Breast epithelium (tissue), 4 donors: Measurements from ENCODE around the gene RIMBP2. TPM values are rescaled to one million over a fixed set of nuclear protein-coding genes. Genes with fewer than 3 reads are reported as not detected.
"Not testable (repeated sequence)": the region's sequence is repeated elsewhere in the genome, so short reads cannot be mapped to it uniquely, and the experiment has no call there.

ENCODE experiments used
- DNase-seq, 2 donors: peaks; one replicate each; pipeline ENCODE4 v3.0.0-alpha.2; 2019; ENCODE audit warnings: low spot score in 2 of 2
- H3K27ac ChIP-seq, 2 donors: fragments of 200-600 bp; sonication (generic) in 1 of 2; one replicate each; pipeline ENCODE4 v1.5.1; 2016 to 2019; ENCODE audit warnings: mild to moderate bottlenecking in 1 of 2
- H3K27me3 ChIP-seq, 2 donors: fragments of 200-600 bp; sonication (generic) in 1 of 2; one replicate each; pipeline versions ENCODE4 v1.5.1 to v1.6.0; 2017 to 2019; ENCODE audit warnings: control low read depth in 1 of 2, mild to moderate bottlenecking in 1 of 2
- H3K36me3 ChIP-seq: fragments of 200-600 bp; one replicate; pipeline ENCODE4 v1.5.1; 2019
- H3K4me1 ChIP-seq, 2 donors: fragments of 200-600 bp; sonication (generic); one replicate each; pipeline ENCODE4 v1.5.1; 2016 to 2019; ENCODE audit warnings: control low read depth in 1 of 2
- H3K4me3 ChIP-seq, 3 donors: fragments of 200-600 bp; sonication (generic); 1 replicate in 2 of 3; 2 replicates in 1 of 3; pipeline ENCODE4 v1.5.1; 2016 to 2019; ENCODE audit warnings: mild to moderate bottlenecking in 3 of 3, moderate library complexity in 2 of 3
- H3K9me3 ChIP-seq, 2 donors: fragments of 200-600 bp; sonication (generic) in 1 of 2; one replicate each; pipeline ENCODE4 v1.5.1; 2016 to 2019; ENCODE audit warnings: control low read depth in 1 of 2
- CTCF ChIP-seq, 3 donors: fragments of 450-650 bp; IDR thresholded peaks; one replicate each; pipeline ENCODE4 v1.5.1; 2016 to 2017; ENCODE audit warnings: antibody characterized with exemption in 3 of 3, mild to moderate bottlenecking in 3 of 3, moderate library complexity in 3 of 3
- POLR2A ChIP-seq: fragments of 450-650 bp; IDR thresholded peaks from one replicate; pipeline ENCODE4 v1.6.1; 2016; ENCODE audit warnings: antibody characterized with exemption, mild to moderate bottlenecking, moderate library complexity
- POLR2AphosphoS5 ChIP-seq, 3 donors: sonication (generic); formaldehyde crosslinking; IDR thresholded peaks; one replicate each; pipeline ENCODE4 v1.6.1; 2017; ENCODE audit warnings: antibody characterized with exemption in 3 of 3
- intact Hi-C: fragments of 100-400 bp; cut with DNase I; formaldehyde crosslinking; loops from one replicate; pipeline ENCODE4 v1.15.1; 2023; ENCODE audit warnings: low total_unique reads
- total RNA-seq, 3 donors: library from RNA; depleted of rRNA; stranded (reverse); fragments of >200 nt; gene quantifications; one replicate each; pipeline ENCODE4 v1.1.0, GENCODE V29; 2016

RIMBP2 gene
- total RNA-seq, 3 donors from 2014 or later, result under 0.01 to 0.59 (median under 0.01) TPM

GRCh38 chr12:130762319-130762675 is 46.2 kb upstream of the RIMBP2 start:
- Histone ChIP-seq H3K27me3 (peaks cover 0 to 30% of the 10 kb centered on the region in 2 donors), H3K27ac (no peak overlapping the region), H3K36me3 (no peaks in the 10 kb centered on the region), H3K4me3 (no peak overlapping the region), H3K9me3 (no peaks in the 10 kb centered on the region), H3K4me1 (no peaks in the 10 kb centered on the region)
- intact Hi-C loops, result no loop called here
- no peak for TF ChIP-seq POLR2A
- TF ChIP-seq CTCF (IDR thresholded peaks at IDR 0.05), result no peak
- TF ChIP-seq POLR2AphosphoS5 (IDR thresholded peaks at IDR 0.05), result no peak
- no peak for DNase-seq

DNA sequence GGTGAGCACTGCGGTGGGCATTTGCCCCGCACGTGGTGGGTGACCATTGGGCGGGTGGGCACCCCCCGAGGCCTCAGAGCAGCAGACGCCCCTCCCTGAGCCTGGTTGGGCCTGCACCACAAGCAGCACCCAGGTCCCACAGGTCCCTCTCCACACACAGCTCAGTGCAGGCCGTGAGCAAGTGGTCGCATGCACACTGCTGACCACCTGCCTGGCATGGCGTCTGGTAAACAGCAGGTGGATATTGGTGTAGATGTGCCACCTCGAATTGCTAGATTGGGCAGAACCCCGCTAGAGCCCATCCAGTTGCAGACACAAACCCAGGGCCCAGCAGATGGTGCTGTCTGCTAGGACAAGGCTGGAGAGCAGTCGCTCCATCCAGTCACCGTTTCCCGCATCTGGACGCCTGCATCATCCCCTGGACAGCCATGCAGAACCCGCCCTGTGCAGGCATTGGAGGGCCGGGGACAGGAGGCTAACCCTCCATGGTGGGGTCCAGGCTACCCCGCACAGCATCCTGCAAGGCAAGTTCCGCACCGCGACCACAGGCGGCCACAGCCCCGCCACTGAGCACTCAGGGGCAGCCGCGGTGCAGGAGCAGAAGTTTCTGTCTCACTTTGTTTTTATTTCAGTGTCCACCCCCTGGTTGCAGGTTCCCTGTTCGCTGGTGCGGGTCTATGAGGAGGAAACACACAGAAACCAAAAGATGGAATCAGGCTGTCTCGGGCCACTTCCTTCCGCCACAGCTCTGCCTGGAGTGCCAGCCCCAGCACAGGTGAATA is 45.6 kb upstream of the RIMBP2 start:
- no peak overlapping the region for H3K4me3 ChIP-seq
- no peaks in the 10 kb centered on the region for H3K9me3 ChIP-seq
- DNase-seq, result no peak
- no peak overlapping the region for H3K27ac ChIP-seq
- H3K4me1 ChIP-seq, result no peaks in the 10 kb centered on the region
- no peak for TF ChIP-seq CTCF (IDR thresholded peaks at IDR 0.05)
- TF ChIP-seq POLR2A, result no peak
- H3K36me3 ChIP-seq, result no peaks in the 10 kb centered on the region
- H3K27me3 ChIP-seq, result peaks cover 0 to 30% of the 10 kb centered on the region in 2 donors
- intact Hi-C loops, result no loop called here

DNA sequence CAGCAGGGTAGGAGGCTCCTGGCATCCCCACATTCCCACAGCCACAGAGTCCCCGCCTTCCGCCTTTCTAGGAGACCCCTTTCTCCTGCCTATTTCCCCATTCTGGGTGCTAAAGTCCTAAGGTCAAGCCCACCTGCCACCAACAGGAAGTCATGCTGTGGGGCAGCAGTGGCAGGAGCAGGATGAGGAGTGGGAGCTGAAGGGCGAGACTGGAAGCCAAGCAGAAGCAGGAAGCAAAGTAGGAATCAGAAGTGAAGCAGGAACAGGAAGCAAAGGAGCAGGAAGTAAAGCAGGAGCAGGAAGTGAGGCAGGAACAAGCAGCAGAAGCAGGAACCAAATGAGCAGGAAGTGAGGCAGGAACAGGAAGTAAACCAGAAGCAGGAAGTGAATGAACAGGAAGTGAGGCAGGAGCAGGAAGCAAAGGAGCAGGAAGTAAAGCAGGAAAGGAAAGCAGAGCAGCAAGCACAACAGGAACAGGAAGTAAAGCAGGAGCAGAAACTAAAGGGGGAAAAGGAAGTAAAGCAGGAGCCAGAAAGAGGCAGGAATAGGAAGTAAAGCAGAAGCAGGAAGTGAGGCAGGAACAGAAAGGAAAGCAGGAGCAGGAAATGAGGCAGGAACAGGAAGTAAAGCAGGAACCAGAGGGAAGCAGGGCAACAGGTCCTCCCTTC is 38.3 kb upstream of the RIMBP2 start:
- no peak for DNase-seq
- no peak for TF ChIP-seq POLR2AphosphoS5 (IDR thresholded peaks at IDR 0.05)
- TF ChIP-seq POLR2A, result no peak
- no peak for TF ChIP-seq CTCF (IDR thresholded peaks at IDR 0.05)
- H3K36me3 ChIP-seq, result no peaks in the 10 kb centered on the region
- intact Hi-C loops, result no loop called here
- H3K9me3 ChIP-seq, result peaks cover 0 to 5% of the 10 kb centered on the region in 2 donors
- H3K27me3 ChIP-seq, result no peaks in the 10 kb centered on the region
- no peak overlapping the region for H3K27ac ChIP-seq
- H3K4me1 ChIP-seq, result no peaks in the 10 kb centered on the region
- H3K4me3 ChIP-seq, result no peak overlapping the region

GRCh38 chr12:130752692-130753230 is 36.7 kb upstream of the RIMBP2 start:
- no peak for DNase-seq
- Histone ChIP-seq H3K27me3 (no peaks in the 10 kb centered on the region), H3K4me3 (no peak overlapping the region), H3K4me1 (no peaks in the 10 kb centered on the region), H3K36me3 (no peaks in the 10 kb centered on the region), H3K27ac (no peak overlapping the region), H3K9me3 (peaks cover 0 to 5% of the 10 kb centered on the region in 2 donors)
- TF ChIP-seq POLR2AphosphoS5 (IDR thresholded peaks at IDR 0.05) (no peak), CTCF (IDR thresholded peaks at IDR 0.05) (no peak), POLR2A (no peak)
- intact Hi-C loops, result no loop called here

DNA sequence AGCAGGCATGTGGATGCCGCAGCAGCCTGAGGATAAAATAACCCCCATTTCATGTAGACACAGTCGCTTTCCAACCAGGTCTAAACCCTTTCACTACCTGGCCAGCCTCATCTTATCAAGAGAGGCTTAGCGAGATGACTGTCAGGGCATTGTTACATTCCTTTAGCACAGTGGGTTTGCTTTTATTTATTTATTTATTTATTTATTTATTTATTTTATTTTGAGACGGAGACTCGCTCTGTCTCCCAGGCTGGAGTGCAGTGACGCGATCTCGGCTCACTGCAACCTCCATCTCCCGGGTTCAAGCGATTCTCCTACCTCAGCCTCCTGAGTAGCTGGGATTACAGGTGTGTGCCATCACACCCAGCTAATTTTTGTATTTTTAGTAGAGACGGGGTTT is 35.9 kb upstream of the RIMBP2 start:
- H3K9me3 ChIP-seq, H3K27ac ChIP-seq, H3K27me3 ChIP-seq, H3K4me3 ChIP-seq, H3K4me1 ChIP-seq, intact Hi-C loops, H3K36me3 ChIP-seq, DNase-seq: not testable (repeated sequence)
